GM12875 (cell line): Measurements from ENCODE around the gene G6PD.
"Not testable (repeated sequence)": the region's sequence is repeated elsewhere in the genome, so short reads cannot be mapped to it uniquely, and the experiment has no call there.

ENCODE experiments used
- H3K4me3 ChIP-seq: one replicate; pipeline ENCODE4 v1.5.1; 2011; ENCODE audit warnings: low read depth, low read length, control low read depth
- CTCF ChIP-seq: IDR thresholded peaks from 2 replicates; pipeline ENCODE4 v1.5.1; 2011; ENCODE audit warnings: low read depth, mild to moderate bottlenecking, control low read depth, inconsistent platforms, low read length, moderate library complexity, borderline replicate concordance; ENCODE audit not compliant: insufficient read depth

Gene G6PD

GRCh38 chrX:154546354-154547244, at the start of gene G6PD:
Gene G6PD (minus strand): TSS chrX:154546846. CDS start chrX:154546155, 691 bp downstream.
- TF ChIP-seq CTCF: no peak
- H3K4me3 ChIP-seq: peak within 1 kb of the TSS; percentile 76

GRCh38 chrX:154595559-154596249, 49.1 kb upstream of the G6PD start:
- no peak for TF ChIP-seq CTCF

GRCh38 chrX:154594491-154594890, 47.8 kb upstream of the G6PD start:
- no peak overlapping the region for H3K4me3 ChIP-seq
- TF ChIP-seq CTCF: no peak

More at GRCh38 chrX:154595559-154596249, 49.1 kb upstream of the G6PD start:
- no peak overlapping the region for H3K4me3 ChIP-seq

GRCh38 chrX:154593201-154593600, 46.6 kb upstream of the G6PD start:
- no peak overlapping the region for H3K4me3 ChIP-seq
- no peak for TF ChIP-seq CTCF

- no peak overlapping the region for H3K4me3 ChIP-seq
Measured at GRCh38 chrX:154592505-154592904, 45.9 kb upstream of the G6PD start.

GRCh38 chrX:154590415-154590814, 43.8 kb upstream of the G6PD start:
- not testable (repeated sequence) for H3K4me3 ChIP-seq

More at GRCh38 chrX:154592505-154592904, 45.9 kb upstream of the G6PD start:
- TF ChIP-seq CTCF: no peak

GRCh38 chrX:154584585-154585183, 38.0 kb upstream of the G6PD start, which contains the start of gene CTAG1A:
Gene CTAG1A (plus strand): TSS chrX:154585133. CDS start chrX:154585207, 74 bp downstream.
- H3K4me3 ChIP-seq: not testable (repeated sequence)

- H3K4me3 ChIP-seq: not testable (repeated sequence)
Measured at GRCh38 chrX:154582994-154583393, 36.3 kb upstream of the G6PD start.

- not testable (repeated sequence) for H3K4me3 ChIP-seq
Measured at GRCh38 chrX:154575076-154575475, 28.4 kb upstream of the G6PD start.

- H3K4me3 ChIP-seq: not testable (repeated sequence)
Measured at GRCh38 chrX:154573061-154573460, 26.4 kb upstream of the G6PD start.

GRCh38 chrX:154570361-154570760, 23.7 kb upstream of the G6PD start:
- not testable (repeated sequence) for H3K4me3 ChIP-seq

- not testable (repeated sequence) for H3K4me3 ChIP-seq
Measured at GRCh38 chrX:154562295-154562694, 15.6 kb upstream of the G6PD start.

GRCh38 chrX:154560326-154560725, 13.7 kb upstream of the G6PD start:
- H3K4me3 ChIP-seq: not testable (repeated sequence)
